ENCODE data around the gene SNX9.
"Not testable (repeated sequence)": the region's sequence is repeated elsewhere in the genome, so short reads cannot be mapped to it uniquely, and the experiment has no call there.

The SNX9 gene

GRCh38 chr6:157832250-157832967, 9.4 kb downstream of the SNX9 start:
- DNase-seq: no peak

- DNase-seq: no peak
Observed at GRCh38 chr6:157834549-157834948, 11.5 kb downstream of the SNX9 start.

- DNase-seq: no peak
Observed at GRCh38 chr6:157838718-157839430, 15.8 kb downstream of the SNX9 start.

GRCh38 chr6:157839606-157840005, 16.6 kb downstream of the SNX9 start:
- no peak for DNase-seq

- no peak for DNase-seq
Observed at GRCh38 chr6:157840261-157840660, 17.2 kb downstream of the SNX9 start.

GRCh38 chr6:157840776-157841175, 17.7 kb downstream of the SNX9 start:
- DNase-seq: no peak

GRCh38 chr6:157841211-157841840, 18.3 kb downstream of the SNX9 start:
- peak; percentile 92 for DNase-seq

- peak; percentile 62 for DNase-seq
Observed at GRCh38 chr6:157842212-157842611, 19.2 kb downstream of the SNX9 start.

- not testable (repeated sequence) for DNase-seq
Observed at GRCh38 chr6:157844196-157844595, 21.1 kb downstream of the SNX9 start.

- DNase-seq: no peak
Observed at GRCh38 chr6:157845493-157846259, 22.6 kb downstream of the SNX9 start.

- no peak for DNase-seq
Observed at GRCh38 chr6:157847846-157848245, 24.8 kb downstream of the SNX9 start.

- no peak for DNase-seq
Observed at GRCh38 chr6:157848693-157849092, 25.6 kb downstream of the SNX9 start.

- no peak for DNase-seq
Observed at GRCh38 chr6:157849288-157850017, 26.4 kb downstream of the SNX9 start.

GRCh38 chr6:157850030-157850429, 27.0 kb downstream of the SNX9 start:
- no peak for DNase-seq

GRCh38 chr6:157853018-157853805, 30.2 kb downstream of the SNX9 start:
- DNase-seq: no peak

GRCh38 chr6:157853902-157854502, 31.0 kb downstream of the SNX9 start:
- no peak for DNase-seq

GRCh38 chr6:157855325-157855724, 32.3 kb downstream of the SNX9 start:
- no peak for DNase-seq

GRCh38 chr6:157855804-157856203, 32.8 kb downstream of the SNX9 start:
- DNase-seq: peak; percentile 44

- DNase-seq: not testable (repeated sequence)
Observed at GRCh38 chr6:157858664-157859063, 35.6 kb downstream of the SNX9 start.

- DNase-seq: no peak
Observed at GRCh38 chr6:157859775-157860504, 36.9 kb downstream of the SNX9 start.

Measured in hematopoietic multipotent progenitor cell treated with erythropoietin and hydrocortisone succinate and interleukin-3 and kit ligand, for 8 days (in vitro differentiated cells).